HG03175 (cell line): Measurements from ENCODE around the gene ZMIZ1.

Source experiments
- ATAC-seq: cut with Tn5 transposase; IDR thresholded peaks from one replicate; pipeline ENCODE4 v1.9.1; 2021; ENCODE audit warnings: mild to moderate bottlenecking, moderate library complexity; ENCODE audit not compliant: unreplicated experiment

Gene ZMIZ1

DNA sequence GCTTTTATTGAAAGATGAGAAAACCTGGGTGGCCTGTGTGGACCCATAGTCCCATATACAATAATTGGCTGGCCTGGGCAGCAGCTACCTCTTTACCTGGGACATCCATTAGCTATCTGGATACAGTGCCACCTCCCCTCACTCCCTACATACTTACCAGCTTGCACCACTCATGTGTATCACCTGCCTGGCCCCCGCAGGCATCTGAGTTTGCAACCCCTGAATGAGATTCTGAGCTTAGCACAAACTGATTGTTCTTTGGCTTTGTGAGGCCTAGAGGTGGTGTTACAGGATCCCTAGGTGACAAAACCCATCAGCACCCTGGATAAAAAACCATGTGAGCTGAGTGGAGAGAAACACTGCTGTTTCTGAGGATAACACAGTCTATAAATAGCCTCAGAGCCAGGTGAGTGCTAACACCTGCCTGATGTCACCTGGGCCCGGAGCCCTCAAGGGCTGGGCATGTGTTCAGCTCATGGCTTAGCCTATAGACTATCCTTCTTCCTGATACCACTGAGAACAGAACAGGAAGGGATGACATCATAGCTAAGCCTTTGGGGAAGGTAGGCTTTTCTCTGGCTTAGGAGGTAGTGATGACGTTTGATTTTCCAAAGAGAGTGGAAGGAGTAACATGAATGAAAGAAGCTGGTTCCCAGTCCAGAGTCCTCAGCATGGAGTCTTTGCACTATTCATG, 275.9 kb downstream of the ZMIZ1 start:
- no peak for ATAC-seq

DNA sequence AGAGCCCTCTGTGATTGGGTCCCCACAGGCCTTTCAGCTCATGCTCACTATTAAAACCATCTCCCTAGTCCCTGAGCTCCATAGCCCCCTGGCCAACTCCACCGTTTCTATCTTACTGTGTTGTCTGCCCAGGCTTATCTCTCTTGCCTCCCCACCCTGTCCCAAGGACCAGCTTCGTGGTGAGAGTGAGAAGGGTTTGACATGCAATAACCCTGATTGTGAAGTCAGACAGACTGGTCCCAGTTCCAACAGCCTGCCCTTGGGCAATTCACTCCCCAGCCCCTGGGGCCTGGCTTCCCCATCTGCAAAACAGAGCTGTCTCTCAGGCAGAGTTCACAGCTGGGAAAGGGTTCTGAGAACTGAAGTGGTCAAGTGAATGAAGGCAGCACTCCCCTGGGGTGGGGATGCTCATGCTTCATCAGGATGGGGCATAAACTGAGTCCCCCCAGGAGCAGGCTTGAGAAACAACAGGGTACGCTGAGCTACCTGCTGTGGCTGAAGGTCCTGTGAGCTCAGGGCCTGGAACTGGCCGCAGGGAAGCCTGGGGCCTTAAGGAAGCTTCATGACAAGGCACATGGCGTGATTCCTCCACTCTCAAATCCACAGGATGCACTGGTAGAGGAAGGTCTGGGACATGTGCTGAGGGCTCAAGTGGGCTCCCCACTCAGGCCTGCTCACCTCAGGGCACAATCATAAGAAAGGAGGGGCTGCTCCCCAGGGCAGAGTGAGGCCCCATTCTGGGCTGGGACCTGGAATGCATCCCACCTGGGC, 276.7 kb downstream of the ZMIZ1 start:
- no peak for ATAC-seq

DNA sequence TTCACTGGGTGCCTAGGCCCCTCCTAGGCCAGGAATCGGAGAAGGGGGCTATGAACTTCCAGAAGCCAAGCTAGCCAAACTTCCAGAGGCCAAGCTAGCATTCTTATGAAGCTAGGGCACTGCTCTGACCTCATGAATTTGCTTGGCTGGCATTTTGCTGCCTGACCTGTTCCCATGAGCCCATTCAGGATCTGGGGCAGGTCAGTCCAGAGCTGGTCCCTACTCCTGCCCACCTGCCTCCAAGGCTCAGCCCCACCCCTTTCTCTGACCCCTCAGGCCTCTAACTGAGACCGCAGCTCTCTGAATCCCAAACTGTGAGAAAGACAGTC, 277.2 kb downstream of the ZMIZ1 start:
- no peak for ATAC-seq

DNA sequence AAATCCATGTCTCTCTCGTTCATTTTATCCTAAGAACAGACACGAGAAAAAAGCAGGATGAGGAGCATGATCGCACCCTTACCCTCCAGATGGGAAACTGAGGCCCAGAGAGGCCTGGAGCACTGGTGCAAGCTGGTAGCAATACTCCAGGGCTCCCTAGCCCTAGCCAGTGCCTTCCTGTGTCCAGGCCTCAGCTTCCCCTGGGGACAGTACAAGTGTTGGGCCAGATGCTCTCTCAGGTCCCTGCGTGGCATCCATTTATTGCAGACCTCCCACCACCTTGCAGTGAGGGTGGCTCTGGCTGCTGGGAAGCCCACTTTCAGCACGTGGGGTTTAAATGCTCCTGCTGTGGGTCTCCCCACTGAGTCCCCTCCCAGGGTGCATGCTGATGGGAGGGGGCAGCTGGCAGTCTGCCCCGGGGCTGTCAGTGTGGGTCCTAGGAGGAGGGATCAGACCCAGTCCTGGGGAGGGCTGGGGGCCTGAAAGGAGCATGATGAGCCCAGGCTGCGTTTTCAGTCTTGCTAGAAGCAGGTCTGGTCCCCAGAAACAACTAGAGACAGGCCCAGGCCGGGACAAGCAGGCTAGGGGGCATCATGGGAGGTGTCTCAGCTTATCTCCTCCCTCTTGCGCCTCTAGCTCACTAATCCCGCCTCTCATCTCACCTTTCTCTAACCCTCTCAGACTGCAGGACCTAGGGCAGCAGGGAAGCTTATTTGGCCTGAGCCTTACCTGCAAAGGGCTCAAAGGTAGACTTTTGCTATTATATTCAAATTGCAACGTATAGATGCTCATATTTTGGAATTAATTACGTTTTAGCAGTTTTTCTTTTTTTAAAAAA, 277.8 kb downstream of the ZMIZ1 start:
- no peak for ATAC-seq

DNA sequence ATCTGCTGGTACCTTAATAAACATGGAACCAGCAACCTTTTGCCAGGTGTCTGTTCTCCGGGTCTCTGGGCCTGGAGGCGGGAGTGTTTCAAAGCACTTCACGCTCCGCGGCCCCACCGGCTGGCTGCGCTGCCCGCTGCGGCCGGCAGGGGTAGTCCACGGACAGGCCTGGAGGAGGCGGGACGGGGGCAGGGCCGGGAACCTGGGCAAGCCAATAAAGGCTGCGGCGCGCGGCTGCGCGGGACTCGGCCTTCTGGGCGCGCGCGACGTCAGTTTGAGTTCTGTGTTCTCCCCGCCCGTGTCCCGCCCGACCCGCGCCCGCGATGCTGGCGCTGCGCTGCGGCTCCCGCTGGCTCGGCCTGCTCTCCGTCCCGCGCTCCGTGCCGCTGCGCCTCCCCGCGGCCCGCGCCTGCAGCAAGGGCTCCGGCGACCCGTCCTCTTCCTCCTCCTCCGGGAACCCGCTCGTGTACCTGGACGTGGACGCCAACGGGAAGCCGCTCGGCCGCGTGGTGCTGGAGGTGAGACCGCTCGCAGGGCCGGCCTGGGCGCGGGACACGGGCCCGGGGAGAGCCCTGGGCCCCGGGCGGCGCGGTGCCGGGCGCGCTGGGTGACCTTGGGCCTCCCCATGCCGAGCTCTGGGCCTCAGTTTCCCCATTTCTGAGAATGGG, 278.6 kb downstream of the ZMIZ1 start, which contains the start of gene PPIF:
PPIF (plus strand) TSS at position 244 of the 668 bp plus-strand sequence; CDS start at position 324, 80 bp downstream.
- peak; percentile 81 for ATAC-seq

DNA sequence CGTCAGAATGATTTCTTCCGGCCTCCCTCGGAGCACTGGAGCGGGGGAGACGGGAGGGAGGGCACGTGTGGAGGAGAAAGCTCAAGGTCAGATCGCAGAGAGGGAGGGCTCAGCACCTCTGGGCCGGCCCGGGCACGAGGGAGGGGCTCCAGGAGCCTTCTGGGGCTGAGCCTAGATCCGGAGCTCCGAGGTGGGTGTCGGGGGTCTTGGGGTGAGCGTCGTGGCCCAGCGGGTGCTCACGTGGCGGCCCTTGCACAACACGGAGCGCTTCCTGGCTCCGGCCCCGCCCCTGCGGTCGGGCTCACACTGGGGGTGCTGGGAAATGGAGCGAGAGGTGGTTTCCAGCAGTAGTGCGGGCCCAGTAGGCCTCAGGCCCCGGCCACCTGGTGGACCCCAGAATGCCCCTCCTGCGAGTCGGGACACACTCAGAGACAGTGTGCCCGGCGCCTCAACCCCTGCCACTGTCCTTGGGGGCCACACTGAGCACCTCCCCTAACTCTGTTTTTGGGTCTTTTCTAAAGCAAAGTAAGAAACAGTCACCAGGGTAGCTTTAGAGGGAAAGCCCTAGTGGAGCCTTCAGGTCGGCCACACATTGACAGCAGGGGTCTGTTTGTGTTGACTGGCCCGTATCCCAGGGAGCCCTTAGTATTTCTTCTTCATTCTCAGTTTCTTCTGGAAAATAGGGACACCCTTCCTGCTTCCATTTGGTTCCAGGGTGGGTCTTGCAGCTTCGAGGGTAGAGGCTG, 279.3 kb downstream of the ZMIZ1 start:
- ATAC-seq = peak; percentile 73

DNA sequence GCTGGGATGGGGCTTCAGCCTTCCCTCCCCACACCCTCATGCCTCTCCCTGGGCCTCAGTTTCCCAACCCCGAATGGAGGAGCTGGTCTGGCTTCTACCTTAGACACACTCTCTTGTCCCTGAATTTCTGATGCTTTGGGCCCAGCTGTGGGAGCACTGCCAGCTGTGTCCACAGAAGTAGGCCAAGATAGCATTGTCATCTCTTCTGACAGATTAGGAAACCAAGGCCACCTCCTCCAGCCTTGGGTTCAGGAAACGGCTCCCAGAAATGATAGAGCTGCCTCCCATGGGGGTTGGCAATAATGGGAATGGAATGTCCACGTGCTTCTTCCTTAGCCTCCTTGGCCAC, 279.8 kb downstream of the ZMIZ1 start:
- ATAC-seq = no peak

DNA sequence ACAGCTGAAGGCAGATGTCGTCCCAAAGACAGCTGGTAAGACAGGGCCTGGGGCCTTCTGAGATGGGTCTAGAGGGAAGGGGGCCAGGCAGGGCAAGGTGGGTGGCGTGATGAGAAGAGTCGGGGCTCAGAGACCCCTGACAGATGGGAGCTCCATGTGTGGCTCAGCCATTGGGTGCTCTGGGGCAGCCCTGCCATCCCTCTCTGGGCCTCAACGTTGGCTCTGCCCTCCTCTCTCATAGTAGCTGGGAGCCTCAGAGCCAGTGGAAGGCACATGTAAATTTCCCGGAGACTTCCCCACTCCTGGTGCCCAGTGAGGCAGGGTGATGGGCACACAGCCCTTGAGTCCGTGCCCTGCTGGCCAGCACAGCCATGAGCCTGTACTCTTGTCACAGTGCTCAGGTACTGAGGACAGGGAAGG, 280.3 kb downstream of the ZMIZ1 start:
- no peak for ATAC-seq

DNA sequence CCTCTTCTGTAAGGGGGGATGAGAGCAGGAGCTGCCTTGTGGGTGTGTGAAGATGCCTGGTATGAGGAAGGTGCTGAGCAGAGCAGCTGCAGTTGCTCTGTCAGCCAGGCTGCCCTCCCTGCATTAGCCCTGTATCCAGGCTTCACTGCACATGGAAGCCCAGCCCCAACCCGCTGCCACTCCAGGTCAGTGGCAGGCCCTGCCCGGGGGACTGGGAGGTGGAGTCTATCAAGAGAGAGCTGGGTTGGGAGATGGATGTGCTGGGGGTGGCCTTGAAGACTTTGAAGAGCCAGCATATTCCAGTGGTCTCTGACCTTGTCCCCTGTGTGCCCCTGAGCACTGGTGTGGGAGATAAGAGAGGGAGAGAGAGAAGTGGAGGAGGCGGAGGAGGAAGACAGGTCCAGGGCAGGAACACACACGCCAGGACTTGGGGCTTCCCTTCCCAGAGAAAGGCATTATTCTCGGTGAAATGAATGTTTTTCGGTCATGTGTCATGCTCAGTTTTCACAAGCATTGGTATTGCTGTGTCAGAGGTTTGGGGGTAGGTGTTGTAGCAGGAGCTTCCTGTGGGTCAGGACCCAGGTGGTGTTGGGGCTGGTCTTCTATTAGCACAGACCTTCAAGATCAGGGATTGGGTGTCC, 281.1 kb downstream of the ZMIZ1 start:
- no peak for ATAC-seq

DNA sequence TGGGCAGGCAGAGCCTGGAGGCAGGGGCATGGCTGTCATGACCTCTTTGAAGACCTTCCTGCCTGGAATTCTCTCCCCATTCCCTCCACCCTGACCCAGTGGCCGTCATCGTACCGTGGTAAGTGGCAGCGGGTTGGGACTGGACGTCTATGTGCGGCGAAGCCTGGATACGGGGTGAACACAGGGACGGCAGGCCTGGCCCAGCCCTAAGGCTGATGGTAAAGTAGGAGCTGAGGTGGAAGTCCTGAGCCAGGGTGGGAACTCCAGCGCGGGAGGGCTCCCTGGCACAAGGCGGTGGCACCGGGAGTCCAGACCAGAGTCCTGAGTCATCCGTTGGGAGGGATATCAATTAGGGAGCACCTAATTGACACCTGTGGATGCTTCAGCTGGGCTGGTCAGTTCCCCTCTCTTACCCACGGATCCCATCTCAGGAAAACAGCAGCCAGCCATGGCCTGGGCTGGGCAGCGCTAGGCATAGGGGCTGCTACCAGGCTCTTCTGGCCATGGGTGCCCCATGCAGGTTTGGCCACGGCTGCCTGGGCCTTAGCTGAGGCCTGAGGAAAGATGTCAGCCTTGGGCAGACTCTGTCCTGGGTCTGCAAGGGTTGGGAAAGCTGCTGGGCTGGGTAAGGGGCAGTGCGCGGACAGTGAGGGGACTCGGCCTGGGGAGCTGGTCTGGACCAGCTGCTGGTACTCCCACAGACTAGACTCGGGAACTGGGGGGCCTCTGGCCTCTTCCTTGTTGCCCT, 281.8 kb downstream of the ZMIZ1 start:
- no peak for ATAC-seq

DNA sequence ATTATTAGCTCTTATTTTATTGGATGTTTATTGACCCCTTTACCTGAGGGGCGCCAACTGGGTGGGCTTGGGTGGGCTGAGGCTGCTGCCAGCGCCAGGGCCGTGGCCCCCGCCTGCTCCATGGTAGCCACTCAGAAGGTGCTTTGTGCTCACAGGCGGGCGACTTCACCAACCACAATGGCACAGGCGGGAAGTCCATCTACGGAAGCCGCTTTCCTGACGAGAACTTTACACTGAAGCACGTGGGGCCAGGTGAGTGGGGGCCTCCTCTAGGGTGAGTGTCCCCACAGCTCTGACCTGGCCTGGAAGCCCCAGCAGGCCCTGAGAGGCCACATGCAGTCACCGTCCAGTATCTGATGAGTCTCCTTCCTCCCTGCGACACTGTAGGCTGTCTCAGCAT, 282.6 kb downstream of the ZMIZ1 start:
- ATAC-seq = no peak

DNA sequence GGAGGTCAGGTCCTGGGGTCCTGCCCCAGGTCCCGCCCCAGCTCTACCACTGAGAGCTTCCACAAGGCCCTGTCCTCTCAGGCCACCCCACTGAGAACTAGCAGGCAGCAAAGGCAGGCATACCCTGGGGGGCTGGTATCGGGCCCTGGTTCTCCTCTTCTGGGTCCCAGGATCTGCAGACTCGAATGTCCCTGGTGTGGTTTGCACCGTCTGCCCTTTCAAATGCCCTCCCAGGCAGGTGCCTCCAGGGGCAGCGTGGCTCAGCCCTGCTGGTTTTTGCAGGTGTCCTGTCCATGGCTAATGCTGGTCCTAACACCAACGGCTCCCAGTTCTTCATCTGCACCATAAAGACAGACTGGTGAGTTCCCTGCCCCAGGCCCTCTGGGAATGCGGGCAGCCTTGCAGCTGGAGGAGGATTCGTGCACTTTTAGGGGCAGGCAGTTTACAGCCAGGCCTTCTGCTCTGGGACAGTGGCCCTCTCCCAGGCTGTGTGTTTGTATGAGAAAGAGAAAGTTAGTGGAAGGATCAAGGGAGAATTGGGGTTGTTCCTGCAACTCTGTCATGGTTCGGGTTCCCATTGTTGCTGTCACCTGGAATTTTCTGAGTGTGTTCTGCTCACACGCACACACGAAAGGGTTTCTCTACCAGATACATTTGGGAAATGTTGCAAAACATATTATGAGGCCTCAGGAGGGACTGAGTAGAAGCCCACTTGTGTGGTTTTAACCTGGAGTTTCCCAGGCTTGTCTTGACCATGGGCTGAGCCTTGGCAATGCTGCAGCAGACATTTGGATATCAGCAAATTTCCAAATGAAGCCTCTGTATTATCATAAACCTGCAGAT, 283.5 kb downstream of the ZMIZ1 start:
- ATAC-seq = no peak

DNA sequence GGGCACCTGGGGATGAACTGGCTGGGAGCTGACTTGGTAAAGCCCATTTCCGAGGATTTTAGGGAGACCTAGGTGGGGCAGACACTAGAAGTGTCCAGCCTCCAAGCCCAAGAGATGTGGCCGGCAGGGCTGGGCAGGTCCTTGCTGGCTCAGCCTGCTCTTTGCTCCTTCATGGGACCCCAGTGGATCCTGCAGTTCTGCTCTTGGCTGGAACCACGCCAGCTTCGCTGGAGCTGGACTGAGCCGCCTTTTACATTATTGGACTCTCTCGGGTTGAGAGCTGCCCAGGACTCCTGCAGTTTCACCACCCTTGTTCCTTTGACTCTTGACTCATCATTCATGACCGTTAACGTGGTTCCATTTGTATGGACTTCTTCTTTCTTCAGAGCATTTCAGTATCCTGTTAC, 284.2 kb downstream of the ZMIZ1 start:
- ATAC-seq = no peak

DNA sequence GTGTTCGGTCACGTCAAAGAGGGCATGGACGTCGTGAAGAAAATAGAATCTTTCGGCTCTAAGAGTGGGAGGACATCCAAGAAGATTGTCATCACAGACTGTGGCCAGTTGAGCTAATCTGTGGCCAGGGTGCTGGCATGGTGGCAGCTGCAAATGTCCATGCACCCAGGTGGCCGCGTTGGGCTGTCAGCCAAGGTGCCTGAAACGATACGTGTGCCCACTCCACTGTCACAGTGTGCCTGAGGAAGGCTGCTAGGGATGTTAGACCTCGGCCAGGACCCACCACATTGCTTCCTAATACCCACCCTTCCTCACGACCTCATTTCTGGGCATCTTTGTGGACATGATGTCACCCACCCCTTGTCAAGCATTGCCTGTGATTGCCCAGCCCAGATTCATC, 285.0 kb downstream of the ZMIZ1 start:
- ATAC-seq = no peak

DNA sequence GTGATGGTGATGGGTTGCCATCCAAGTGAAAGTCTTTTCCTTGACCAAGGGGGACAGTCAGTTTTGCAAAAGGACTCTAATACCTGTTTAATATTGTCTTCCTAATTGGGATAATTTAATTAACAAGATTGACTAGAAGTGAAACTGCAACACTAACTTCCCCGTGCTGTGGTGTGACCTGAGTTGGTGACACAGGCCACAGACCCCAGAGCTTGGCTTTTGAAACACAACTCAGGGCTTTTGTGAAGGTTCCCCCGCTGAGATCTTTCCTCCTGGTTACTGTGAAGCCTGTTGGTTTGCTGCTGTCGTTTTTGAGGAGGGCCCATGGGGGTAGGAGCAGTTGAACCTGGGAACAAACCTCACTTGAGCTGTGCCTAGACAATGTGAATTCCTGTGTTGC, 285.4 kb downstream of the ZMIZ1 start:
- no peak for ATAC-seq

DNA sequence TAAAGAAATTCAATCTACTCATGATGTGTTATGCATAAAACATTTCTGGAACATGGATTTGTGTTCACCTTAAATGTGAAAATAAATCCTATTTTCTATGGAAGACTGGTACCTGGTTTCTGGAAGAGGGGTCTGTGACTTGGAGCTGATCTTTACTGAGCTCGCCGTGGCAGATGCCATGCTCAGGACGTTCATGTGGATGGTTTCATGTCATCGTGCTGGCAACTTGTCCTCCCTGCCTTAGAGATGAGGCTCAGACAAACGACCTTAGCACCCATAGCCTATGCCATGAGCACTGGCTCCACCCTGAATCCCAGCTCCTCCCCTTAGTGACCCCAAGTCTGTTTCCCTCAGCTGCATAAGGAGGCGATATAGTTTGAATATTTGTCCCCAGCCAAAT, 285.8 kb downstream of the ZMIZ1 start:
- ATAC-seq = no peak

DNA sequence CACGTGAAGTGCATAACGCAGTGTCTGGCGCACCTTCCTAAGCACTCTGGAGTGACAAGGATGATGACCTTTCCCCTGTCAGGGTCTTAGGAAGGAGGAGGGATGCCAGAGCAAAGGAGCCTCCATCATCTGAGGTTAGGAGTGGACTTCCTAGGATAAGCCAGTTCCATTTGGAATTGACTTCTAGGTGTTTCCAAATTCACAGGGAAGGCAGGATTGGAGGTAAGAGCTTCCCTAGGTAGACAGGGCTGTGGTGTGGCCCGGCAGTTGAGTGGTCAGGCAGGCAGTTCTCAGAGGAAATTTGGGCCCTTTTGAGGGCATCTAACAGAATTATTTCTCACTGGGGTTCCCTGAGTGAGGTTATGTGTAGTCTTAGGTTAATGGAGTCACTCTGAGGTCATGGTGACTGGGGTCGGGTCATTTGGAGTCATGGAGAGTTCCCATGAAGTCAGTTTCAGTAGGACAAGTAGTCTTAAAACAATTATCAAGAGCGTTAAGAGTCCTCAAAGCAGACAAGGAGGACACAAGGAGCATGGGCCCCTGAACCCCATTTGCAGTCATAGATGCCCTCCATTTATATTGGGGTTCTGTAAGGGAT, 286.8 kb downstream of the ZMIZ1 start:
- no peak for ATAC-seq

DNA sequence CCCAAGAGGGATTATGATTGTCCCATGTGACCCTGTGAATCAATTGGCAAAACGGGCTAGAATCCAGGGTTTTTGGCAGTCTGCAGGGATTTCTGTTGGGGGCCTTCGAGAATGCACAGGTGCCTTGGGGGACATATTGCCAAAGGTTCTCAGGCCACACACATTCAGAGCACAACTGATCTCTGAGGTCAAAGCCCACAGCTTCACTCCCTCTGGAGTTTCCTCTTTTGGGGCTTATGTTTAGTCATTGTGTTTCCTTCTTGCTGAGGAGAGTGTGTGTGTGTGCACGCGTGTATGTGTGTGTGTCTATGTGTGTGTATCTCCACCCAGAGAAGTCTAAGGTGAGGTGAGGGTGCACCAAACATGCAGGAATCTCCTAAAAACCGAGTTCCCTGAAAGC, 287.3 kb downstream of the ZMIZ1 start:
- no peak for ATAC-seq
